ENCODE measurements around the gene GAS7. TPM values are rescaled to one million over a fixed set of nuclear protein-coding genes. Genes with fewer than 3 reads are reported as not detected.

Gene GAS7
- total RNA-seq, 1 donor from 2014 or later, result 0.20 TPM

- DNase-seq (ENCODE audit: low read depth), result no peak
Measured at GRCh38 chr17:9916108-9916507, 282.3 kb downstream of the GAS7 start.

DNA sequence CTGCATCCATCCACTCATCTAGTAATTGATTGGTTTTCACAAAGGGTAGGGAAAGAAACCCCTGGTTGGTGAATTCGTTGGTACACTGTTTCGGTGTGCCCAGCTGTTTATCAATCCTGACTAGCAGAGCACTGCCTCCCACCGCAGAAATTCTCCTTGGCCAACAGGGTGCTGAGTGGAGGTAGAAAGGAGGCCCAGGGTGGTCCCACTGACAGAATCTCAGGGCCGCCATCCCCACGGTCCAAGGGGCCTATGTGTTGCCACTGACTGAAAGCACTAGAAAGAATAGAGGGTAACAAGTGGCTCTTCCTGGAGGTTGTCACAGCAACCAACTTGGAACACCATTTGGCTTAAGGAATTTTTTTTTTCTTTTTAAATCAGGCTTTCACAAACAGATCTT, 284.9 kb downstream of the GAS7 start:
- no peak for DNase-seq (ENCODE audit: low read depth)

- DNase-seq (ENCODE audit: low read depth), result no peak
Measured at GRCh38 chr17:9912121-9913099, 286.0 kb downstream of the GAS7 start.

GRCh38 chr17:9911089-9911488, 287.3 kb downstream of the GAS7 start:
- DNase-seq (ENCODE audit: low read depth), result no peak

DNA sequence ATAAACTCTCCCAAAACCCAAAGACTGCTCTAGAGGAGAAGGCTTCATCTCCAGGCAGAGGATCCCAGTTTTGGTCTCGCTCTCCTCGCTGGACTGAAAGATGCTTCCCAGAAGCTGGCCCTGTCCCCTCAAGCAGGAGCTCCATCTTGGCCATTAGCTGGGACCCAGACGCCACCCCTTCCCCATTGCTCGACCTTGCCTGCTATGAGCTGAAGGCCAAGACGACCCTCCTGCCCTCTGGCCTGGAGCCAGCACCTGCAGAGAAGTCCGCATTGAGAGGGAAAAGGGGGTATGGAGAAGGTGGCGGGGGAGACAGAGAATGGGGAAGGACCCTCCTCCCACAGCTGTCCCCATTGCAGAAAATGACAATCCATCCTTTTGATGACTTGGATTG, 289.8 kb downstream of the GAS7 start:
- no peak for DNase-seq (ENCODE audit: low read depth)

GRCh38 chr17:9907883-9908648, 290.3 kb downstream of the GAS7 start:
- DNase-seq (ENCODE audit: low read depth), result no peak

DNA sequence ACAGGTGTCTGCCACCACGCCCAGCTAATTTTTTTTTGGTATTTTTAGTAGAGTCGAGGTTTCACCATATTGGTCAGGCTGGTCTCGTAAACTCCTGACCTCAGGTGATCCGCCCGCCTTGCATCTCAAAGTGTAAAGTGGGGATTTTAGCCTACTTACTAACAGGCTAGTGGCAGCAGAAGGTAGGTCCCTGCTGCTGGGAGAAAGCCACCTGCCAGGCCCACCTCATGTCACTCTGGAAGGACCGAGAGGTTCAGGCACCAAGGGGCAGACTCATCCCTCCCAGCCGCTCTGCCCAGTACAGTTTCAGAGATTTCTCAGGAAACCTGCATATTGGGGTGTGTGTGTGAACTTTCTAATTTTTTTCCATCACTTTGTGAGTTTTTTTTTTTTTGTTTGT, 291.3 kb downstream of the GAS7 start:
- no peak for DNase-seq (ENCODE audit: low read depth)

GRCh38 chr17:9906616-9907015, 291.8 kb downstream of the GAS7 start:
- DNase-seq (ENCODE audit: low read depth), result no peak

DNA sequence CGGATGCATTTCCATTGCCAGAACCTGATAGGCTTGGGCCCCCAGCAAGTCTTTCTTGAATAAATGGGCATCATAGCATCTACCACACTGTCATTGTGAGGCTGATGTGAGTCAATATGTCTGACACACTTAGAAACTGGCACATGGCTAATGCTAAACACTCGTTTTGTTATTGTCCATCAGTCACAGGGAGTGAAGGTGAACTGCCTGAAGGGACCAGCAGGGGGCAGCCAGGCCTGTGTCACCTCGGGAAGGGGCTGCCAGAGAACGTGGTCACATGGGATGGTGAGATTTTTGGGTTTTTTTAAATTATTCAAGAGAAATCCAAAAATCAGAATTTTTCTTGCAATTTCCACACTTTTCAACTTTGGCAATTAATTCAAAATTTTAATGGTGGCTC, 292.5 kb downstream of the GAS7 start:
- no peak for DNase-seq (ENCODE audit: low read depth)

- DNase-seq (ENCODE audit: low read depth), result no peak
Measured at GRCh38 chr17:9905078-9905415, 293.4 kb downstream of the GAS7 start, which contains the start of gene RCVRN. RCVRN (minus strand) TSS chr17:9905271; CDS start chr17:9905180, 91 bp downstream.

GRCh38 chr17:9904277-9905077, 293.9 kb downstream of the GAS7 start:
- no peak for DNase-seq (ENCODE audit: low read depth)

DNA sequence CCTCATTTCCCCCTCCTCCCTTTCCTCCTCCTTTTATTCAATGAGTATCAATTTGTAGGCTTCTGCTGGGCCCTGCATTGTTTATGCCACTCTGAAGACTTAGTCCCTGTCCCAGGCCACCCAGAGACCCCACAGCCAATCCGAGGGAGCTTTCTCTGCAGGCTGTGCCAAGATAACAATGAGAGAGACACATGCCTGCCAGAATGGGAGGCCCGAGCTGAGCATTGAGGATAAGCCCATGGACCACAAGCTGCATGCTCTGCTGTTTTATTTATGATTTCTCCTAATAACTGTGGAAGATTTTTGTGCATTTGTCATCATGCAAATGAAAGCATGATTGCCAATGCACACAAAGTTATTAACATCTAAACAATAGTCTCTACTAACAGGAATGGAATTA, 296.3 kb downstream of the GAS7 start:
- DNase-seq (ENCODE audit: low read depth), result no peak

GRCh38 chr17:9900784-9901183, 297.6 kb downstream of the GAS7 start:
- peak; percentile 72 for DNase-seq (ENCODE audit: low read depth)

DNA sequence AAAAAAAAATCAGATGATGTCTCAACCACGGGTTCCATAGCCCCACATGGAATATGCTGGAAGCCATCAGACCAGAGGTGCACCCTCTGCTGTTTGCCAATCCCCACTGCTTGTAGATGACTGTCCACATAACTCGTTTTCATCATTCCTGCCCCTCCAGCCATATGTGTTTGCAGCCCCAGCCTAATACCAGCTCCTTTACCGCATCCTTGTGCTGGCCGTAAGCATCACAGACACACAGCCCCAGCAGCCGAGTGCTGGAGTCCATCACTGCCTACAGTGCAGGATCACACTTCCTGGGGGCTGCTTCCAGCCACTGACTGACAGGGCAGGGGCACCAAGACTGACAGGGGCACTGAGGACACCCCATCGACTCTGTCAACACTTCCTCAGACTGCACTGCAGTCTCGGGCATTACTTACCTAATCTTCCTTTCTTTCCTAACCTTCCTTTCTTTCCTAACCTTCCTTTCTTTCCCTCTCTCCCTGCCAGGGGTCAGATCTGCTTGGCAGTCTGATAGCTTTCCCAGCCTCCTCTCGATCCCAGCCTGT, 298.3 kb downstream of the GAS7 start:
- no peak for DNase-seq (ENCODE audit: low read depth)

DNA sequence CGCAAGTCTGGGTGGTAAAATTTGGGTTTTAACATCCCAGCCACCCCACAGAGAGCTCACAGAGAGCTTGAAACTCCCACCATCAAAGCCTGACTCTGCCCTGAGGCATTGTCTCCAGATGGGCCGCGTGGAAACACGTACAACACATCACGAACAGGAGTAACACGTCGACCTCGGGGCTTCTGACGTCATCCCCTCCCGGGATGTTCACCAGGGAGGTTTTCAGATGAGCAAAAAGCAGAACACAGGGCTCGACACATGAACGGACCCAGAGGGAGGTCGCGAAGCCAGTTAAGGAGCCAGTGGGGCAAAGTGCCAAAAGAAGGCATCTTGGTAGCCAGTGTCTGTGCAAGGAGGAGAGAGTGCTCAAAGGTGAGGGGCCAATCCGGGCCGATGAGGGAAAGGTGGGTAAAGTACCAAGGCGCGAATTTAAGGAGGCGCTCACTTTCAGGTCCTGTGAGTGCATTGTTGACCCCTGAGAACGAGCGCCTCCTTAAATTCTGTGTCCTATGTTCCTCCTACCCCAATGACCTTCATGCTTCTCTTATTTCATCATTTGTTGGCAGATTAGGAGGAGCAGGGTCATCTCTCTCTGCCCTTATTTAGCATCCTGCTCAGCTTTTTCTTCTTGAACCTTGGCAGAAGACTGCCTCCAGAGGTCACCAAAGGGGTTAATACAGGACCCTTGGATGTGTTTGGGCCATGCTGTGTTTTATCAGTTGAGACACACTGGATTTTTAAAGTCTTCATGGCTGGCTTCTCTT, 298.9 kb downstream of the GAS7 start:
- DNase-seq (ENCODE audit: low read depth), result no peak

GRCh38 chr17:9898812-9899211, 299.6 kb downstream of the GAS7 start:
- DNase-seq (ENCODE audit: low read depth), result no peak

GRCh38 chr17:9897372-9897968, 300.9 kb downstream of the GAS7 start:
- no peak for DNase-seq (ENCODE audit: low read depth)

GRCh38 chr17:9895923-9896322, 302.5 kb downstream of the GAS7 start:
- no peak for DNase-seq (ENCODE audit: low read depth)

GRCh38 chr17:9894231-9894630, 304.2 kb downstream of the GAS7 start:
- no peak for DNase-seq (ENCODE audit: low read depth)

DNA sequence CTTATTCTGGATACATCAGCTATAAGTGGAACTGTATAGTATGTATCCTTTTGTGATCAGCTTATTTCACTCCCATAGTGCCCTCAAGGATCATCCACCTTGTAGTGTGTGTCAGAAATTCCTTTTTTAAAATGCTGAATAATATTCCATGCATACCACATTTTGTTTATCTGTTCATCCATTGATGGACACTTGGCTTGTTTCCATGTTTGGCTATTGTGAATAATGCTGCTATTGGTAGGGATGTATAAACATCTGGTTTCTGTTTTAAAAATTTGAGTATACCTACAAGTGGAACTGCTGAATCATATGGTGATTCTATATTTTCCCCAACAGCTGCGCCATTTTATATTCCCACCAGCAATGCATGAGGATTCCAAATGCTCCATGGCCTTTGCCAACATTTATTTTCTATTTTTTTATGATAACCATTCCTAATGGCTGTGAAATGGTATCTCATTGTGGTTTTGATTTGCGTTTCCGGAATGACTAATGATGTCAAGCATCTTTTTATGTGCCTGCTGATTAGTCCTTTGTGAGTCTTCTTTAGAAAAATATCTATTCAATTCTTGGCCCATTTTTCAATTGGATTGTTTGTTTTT, 304.9 kb downstream of the GAS7 start:
- no peak for DNase-seq (ENCODE audit: low read depth)

Measured in renal cortical epithelial cell (primary cell).